ENCODE results near the gene CALD1.
A peak's percentile ranks its signal among the peaks of the same experiment; 100 is the strongest.

CALD1 gene

GRCh38 chr7:134778941-134779740 is at the start of gene CALD1:
CALD1 (plus strand) TSS chr7:134779634; CDS start chr7:134867734, 88,100 bp downstream.
- peak; percentile 93 for DNase-seq

GRCh38 chr7:134729895-134730294 is 49.5 kb upstream of the CALD1 start:
- DNase-seq, result no peak

GRCh38 chr7:134730411-134730829 is 49.0 kb upstream of the CALD1 start:
- DNase-seq, result no peak

- no peak for DNase-seq
Measured at GRCh38 chr7:134731616-134732015, 47.8 kb upstream of the CALD1 start.

- DNase-seq, result no peak
Measured at GRCh38 chr7:134732728-134733127, 46.7 kb upstream of the CALD1 start.

GRCh38 chr7:134736381-134736780 is 43.1 kb upstream of the CALD1 start:
- DNase-seq, result no peak

GRCh38 chr7:134737566-134738345 is 41.7 kb upstream of the CALD1 start:
- no peak for DNase-seq

GRCh38 chr7:134739362-134739761 is 40.1 kb upstream of the CALD1 start:
- no peak for DNase-seq

GRCh38 chr7:134740376-134740775 is 39.1 kb upstream of the CALD1 start:
- DNase-seq, result no peak

GRCh38 chr7:134741907-134742635 is 37.4 kb upstream of the CALD1 start:
- no peak for DNase-seq

- DNase-seq, result peak; percentile 38
Measured at GRCh38 chr7:134742688-134743350, 36.6 kb upstream of the CALD1 start.

GRCh38 chr7:134744569-134744968 is 34.9 kb upstream of the CALD1 start:
- DNase-seq, result no peak

- no peak for DNase-seq
Measured at GRCh38 chr7:134747326-134747725, 32.1 kb upstream of the CALD1 start.

GRCh38 chr7:134750083-134751062 is 29.1 kb upstream of the CALD1 start:
- DNase-seq, result no peak

GRCh38 chr7:134752006-134752760 is 27.3 kb upstream of the CALD1 start:
- no peak for DNase-seq

GRCh38 chr7:134755422-134756022 is 23.9 kb upstream of the CALD1 start:
- DNase-seq, result peak; percentile 44

GRCh38 chr7:134757938-134758337 is 21.5 kb upstream of the CALD1 start:
- no peak for DNase-seq

- no peak for DNase-seq
Measured at GRCh38 chr7:134758981-134759380, 20.5 kb upstream of the CALD1 start.

- no peak for DNase-seq
Measured at GRCh38 chr7:134761266-134761665, 18.2 kb upstream of the CALD1 start.

- DNase-seq, result no peak
Measured at GRCh38 chr7:134763960-134764359, 15.5 kb upstream of the CALD1 start.
